Suprapubic skin (tissue), 3 donors: ENCODE data around the gene CFAP45.

Experiments used
- EP300 ChIP-seq: sonication (generic); formaldehyde crosslinking; IDR thresholded peaks from one replicate; pipeline ENCODE4 v1.6.1; 2017; ENCODE audit warnings: antibody characterized with exemption
- POLR2A ChIP-seq, 2 donors: fragments of 450-650 bp; IDR thresholded peaks; one replicate each; pipeline ENCODE4 v1.6.1; 2017; ENCODE audit warnings: antibody characterized with exemption in 2 of 2, mild to moderate bottlenecking in 2 of 2, moderate library complexity in 2 of 2
- TF ChIP-seq, protein P1 (sequence below), 2 donors: fragments of 200-600 bp in 1 of 2; fragments of 450-650 bp in 1 of 2; sonication (generic) in 1 of 2; IDR thresholded peaks; one replicate each; pipeline ENCODE4 v1.5.1; 2016 to 2019; ENCODE audit warnings: antibody characterized with exemption in 2 of 2, mild to moderate bottlenecking in 1 of 2, moderate library complexity in 1 of 2

DNA sequence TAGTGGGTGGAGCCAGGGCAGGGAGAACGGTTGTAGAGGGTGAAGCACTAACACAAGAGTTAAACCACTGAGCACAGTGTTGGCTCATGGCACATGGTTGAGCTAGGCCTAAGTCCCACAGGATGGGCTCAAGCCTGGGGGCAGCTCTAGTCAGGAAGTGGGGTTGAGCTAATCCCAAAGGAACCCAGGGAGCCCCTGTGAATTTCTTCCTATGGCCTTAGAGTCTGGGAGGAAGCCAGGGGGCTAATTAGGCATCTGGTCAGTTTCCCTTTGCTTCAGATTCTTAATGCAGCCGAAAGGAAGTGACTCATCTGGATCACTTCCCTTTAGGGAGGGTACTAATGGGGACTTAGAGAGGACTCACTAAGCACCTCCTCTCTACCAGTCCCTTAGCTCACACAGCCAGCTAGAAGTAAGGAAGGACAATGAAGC lies 10.1 kb downstream of the CFAP45 start:
- TF ChIP-seq, protein P1, sequence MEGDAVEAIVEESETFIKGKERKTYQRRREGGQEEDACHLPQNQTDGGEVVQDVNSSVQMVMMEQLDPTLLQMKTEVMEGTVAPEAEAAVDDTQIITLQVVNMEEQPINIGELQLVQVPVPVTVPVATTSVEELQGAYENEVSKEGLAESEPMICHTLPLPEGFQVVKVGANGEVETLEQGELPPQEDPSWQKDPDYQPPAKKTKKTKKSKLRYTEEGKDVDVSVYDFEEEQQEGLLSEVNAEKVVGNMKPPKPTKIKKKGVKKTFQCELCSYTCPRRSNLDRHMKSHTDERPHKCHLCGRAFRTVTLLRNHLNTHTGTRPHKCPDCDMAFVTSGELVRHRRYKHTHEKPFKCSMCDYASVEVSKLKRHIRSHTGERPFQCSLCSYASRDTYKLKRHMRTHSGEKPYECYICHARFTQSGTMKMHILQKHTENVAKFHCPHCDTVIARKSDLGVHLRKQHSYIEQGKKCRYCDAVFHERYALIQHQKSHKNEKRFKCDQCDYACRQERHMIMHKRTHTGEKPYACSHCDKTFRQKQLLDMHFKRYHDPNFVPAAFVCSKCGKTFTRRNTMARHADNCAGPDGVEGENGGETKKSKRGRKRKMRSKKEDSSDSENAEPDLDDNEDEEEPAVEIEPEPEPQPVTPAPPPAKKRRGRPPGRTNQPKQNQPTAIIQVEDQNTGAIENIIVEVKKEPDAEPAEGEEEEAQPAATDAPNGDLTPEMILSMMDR (IDR thresholded peaks at IDR 0.05) = no peak
- TF ChIP-seq POLR2A (IDR thresholded peaks at IDR 0.05) (no peak), EP300 (no peak)
